T-cell (primary cell): Measurements from ENCODE around the gene PRDM1. TPM values are rescaled to one million over a fixed set of nuclear protein-coding genes. Genes with fewer than 3 reads are reported as not detected.

Experiments
- ATAC-seq, 4 experiments: fragments of 200-7000 bp in 3 of 4; fragments of 150-1000 bp in 1 of 4; cut with Tn5 transposase; replicated peaks in 1 of 4; 1 replicate in 3 of 4; 2 replicates in 1 of 4; pipeline ENCODE4 v1.10.0; 2021; ENCODE audit warnings: moderate library complexity in 3 of 4, mild to moderate bottlenecking in 2 of 4, moderate number of reproducible peaks in 1 of 4
- CTCF ChIA-PET, 2 donors: fragments of 300-600 bp; sonication (Branson Sonifier 250); formaldehyde crosslinking; loops; one replicate each; lab custom pipeline; 2022; ENCODE audit warnings: antibody characterized with exemption in 2 of 2; lab: Charles Lee
- POLR2A ChIA-PET, 2 donors: fragments of 300-600 bp; sonication (Branson Sonifier 250); formaldehyde crosslinking; loops; one replicate each; lab custom pipeline; 2022; ENCODE audit warnings: antibody characterized with exemption in 2 of 2; lab: Charles Lee
- DNase-seq, 35 experiments: peaks; one replicate each; pipeline versions ENCODE4 v3.0.0 to v3.0.0-alpha.2; 2013 to 2023
- H3K27ac ChIP-seq: one replicate; pipeline ENCODE4 v1.5.1; 2013; ENCODE audit warnings: low read length
- H3K27me3 ChIP-seq, 2 experiments: replicated peaks in 1 of 2; 1 replicate in 1 of 2; 2 replicates in 1 of 2; pipeline versions ENCODE4 v1.6.1 to v1.7.0; 2013; ENCODE audit warnings: low read length in 1 of 2, mixed read lengths in 1 of 2; ENCODE audit not compliant: control insufficient read depth in 2 of 2, insufficient read depth in 2 of 2; ENCODE audit errors: extremely low read depth in 1 of 2
- H3K36me3 ChIP-seq, 2 donors: 1 replicate in 1 of 2; 2 replicates in 1 of 2; pipeline versions ENCODE4 v1.6.1 to v1.7.0; 2013; ENCODE audit warnings: low read length in 1 of 2; ENCODE audit not compliant: control insufficient read depth in 2 of 2, insufficient read depth in 1 of 2; ENCODE audit errors: extremely low read depth in 1 of 2
- H3K4me1 ChIP-seq, 2 experiments: 1 replicate in 1 of 2; 2 replicates in 1 of 2; pipeline versions ENCODE4 v1.6.1 to v1.7.0; 2013; ENCODE audit warnings: low read length in 2 of 2, mixed read lengths in 1 of 2; ENCODE audit not compliant: insufficient read depth in 2 of 2, control insufficient read depth in 1 of 2; ENCODE audit errors: extremely low read depth in 1 of 2
- H3K4me3 ChIP-seq, 2 donors: 1 replicate in 1 of 2; 2 replicates in 1 of 2; pipeline versions ENCODE4 v1.5.1 to v1.7.0; 2013; ENCODE audit warnings: mild to moderate bottlenecking in 2 of 2, low read length in 1 of 2, moderate library complexity in 1 of 2; ENCODE audit not compliant: control insufficient read depth in 1 of 2; ENCODE audit errors: extremely low read depth in 1 of 2
- H3K9me3 ChIP-seq: 2 replicates; pipeline ENCODE4 v1.7.0; 2013
- H3K27ac Mint-ChIP-seq, 2 donors: one replicate each; pipeline ENCODE4 v1.8.0; 2020 to 2021; ENCODE audit warnings: mild to moderate bottlenecking in 2 of 2, mixed read lengths in 2 of 2
- H3K27me3 Mint-ChIP-seq, 2 donors: one replicate each; pipeline ENCODE4 v1.8.0; 2021 to 2022; ENCODE audit warnings: mixed read lengths in 2 of 2
- H3K36me3 Mint-ChIP-seq: one replicate; pipeline ENCODE4 v1.8.0; 2021; ENCODE audit warnings: mixed read lengths
- H3K4me1 Mint-ChIP-seq, 3 donors: one replicate each; pipeline ENCODE4 v1.8.0; 2020 to 2022; ENCODE audit warnings: mixed read lengths in 3 of 3, mild to moderate bottlenecking in 1 of 3
- H3K4me3 Mint-ChIP-seq, 3 donors: one replicate each; pipeline ENCODE4 v1.8.0; 2020 to 2022; ENCODE audit warnings: mild to moderate bottlenecking in 3 of 3, mixed read lengths in 3 of 3, moderate library complexity in 3 of 3
- H3K9me3 Mint-ChIP-seq, 3 donors: one replicate each; pipeline ENCODE4 v1.8.0; 2020 to 2022; ENCODE audit warnings: mixed read lengths in 3 of 3
- WGBS: methylation state at CpG from one replicate; pipeline ENCODE4 v1.1.5; 2013; ENCODE audit warnings: missing lambda C conversion rate; ENCODE audit not compliant: insufficient coverage; 5-methylcytosine and 5-hydroxymethylcytosine counted together
- total RNA-seq, 35 experiments: library from RNA in 6 of 35; stranded (reverse) in 6 of 35; fragments of 120-200 nt in 1 of 35; gene quantifications; one replicate each; pipeline versions ENCODE4 v1.2.1 to v1.2.4 and lab custom pipeline; 2013 to 2026

Gene PRDM1
- total RNA-seq, 5 donors from 2014 or later (not counting 1 experiment from before 2014, with no cell fraction given), result 21.9 to 108 (median 30.6) TPM

DNA sequence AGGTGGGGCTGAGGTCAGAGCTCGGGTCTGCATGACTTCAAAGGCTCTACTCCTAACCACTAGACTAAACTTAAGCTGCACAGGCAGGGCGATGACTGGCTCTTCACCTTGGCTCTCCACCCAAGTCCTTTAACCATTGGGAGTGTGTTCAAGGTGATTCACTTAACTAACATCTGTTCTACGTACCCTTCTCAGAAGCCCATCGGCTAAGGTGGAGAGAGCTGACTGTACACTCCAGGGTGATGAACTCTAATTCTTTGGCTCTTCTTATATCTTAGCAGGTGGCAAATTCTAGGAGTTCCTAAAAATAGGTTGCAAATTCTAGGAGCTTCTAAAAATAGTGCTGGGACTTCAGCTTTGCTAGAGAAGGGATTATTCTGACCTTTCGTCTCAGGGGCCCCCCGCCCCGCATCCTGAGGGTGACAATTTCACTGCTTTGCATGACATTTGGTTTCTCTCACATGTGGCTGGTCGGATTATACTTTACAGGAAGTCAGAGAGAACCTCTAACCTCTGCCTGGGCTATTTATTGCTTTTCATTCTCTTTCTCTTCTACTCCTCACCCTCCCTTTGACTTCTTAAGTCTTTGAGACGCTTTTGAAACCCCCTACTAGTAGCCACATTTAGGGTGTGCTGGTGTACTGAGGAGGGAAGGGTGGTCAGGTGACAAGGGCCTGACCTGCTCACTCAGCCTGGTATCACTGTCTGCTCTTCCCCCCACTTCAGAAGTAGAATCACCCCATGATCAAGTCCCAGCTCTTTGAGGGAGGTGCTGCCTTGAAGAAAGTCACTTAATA, 55.5 kb downstream of the PRDM1 start:
- CTCF ChIA-PET, result interaction anchor here (0.7 to 2.7 kb wide), 6 partner anchors 9 to 454 kb away, joined by 3 to 9 read pairs (median 5); no protein-coding TSS in a partner anchor
- Mint-ChIP-seq H3K4me1 (peaks cover 39 to 48% (median 40%) of the 10 kb centered on the region in 3 donors), H3K27ac (peak overlapping the region; percentile 90 to 93), H3K36me3 (no peaks in the 10 kb centered on the region), H3K9me3 (no peaks in the 10 kb centered on the region), H3K4me3 (peak overlapping the region; percentile 26 to 69 (median 44)), H3K27me3 (peaks cover 0 to 4% of the 10 kb centered on the region in 2 donors)
- Histone ChIP-seq H3K27me3 (no peaks in the 10 kb centered on the region), H3K36me3 (no peaks in the 10 kb centered on the region), H3K4me1 (peaks cover 26 to 52% of the 10 kb centered on the region in 2 experiments), H3K9me3 (no peaks in the 10 kb centered on the region), H3K4me3 (no peak overlapping the region), H3K27ac (peak overlapping the region; percentile 72)
- ATAC-seq (peak; percentile 74 to 87 (median 83)), DNase-seq (peak in 10 of 35 experiments; percentile 7 to 48 (median 20))
- 10% methylated on average over 5 of the region's 9 CpGs for WGBS
- POLR2A ChIA-PET, result no interaction called here

DNA sequence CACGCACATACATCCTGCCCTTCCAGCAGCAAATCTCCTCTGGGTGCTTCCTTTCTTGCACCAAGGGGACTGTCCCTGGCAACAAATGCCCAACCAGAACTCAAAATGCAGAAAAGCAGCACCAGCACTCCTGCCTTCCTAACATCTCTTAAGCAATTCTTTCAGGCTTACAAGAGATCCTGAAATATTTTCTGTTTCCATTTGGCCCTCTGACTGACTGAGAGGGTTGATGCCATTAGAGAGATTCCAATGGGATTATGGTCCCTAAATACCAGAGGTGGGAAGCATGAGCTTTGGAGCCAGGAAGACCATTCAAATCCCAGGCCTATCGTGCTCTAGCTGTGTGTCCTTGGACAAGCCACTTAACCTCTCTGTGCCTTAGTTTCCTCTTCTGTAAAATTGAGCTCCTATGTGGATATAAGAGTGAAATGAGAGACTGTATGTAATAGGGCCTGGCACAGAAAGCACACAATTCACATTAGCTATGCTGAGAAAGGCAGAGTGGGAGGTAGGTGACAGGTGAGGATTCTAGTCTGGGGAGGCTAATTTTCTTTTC, 56.8 kb downstream of the PRDM1 start:
- POLR2A ChIA-PET, result interaction anchor here in 1 of 2 donors (0.5 kb wide), 1 partner anchor 47 kb away, joined by 7 read pairs; no protein-coding TSS in a partner anchor
- Mint-ChIP-seq H3K27ac (no peak overlapping the region), H3K27me3 (peaks cover 0 to 4% of the 10 kb centered on the region in 2 donors), H3K4me3 (peak overlapping the region in 1 of 3 donors; percentile 68), H3K4me1 (peaks cover 39 to 49% (median 40%) of the 10 kb centered on the region in 3 donors), H3K36me3 (no peaks in the 10 kb centered on the region), H3K9me3 (no peaks in the 10 kb centered on the region)
- peaks cover 26 to 52% of the 10 kb centered on the region in 2 experiments for H3K4me1 ChIP-seq
- peak overlapping the region; percentile 72 for H3K27ac ChIP-seq
- no peaks in the 10 kb centered on the region for H3K27me3 ChIP-seq
- DNase-seq (no peak), ATAC-seq (no peak)
- H3K4me3 ChIP-seq, result no peak overlapping the region
- H3K9me3 ChIP-seq, result no peaks in the 10 kb centered on the region
- H3K36me3 ChIP-seq, result no peaks in the 10 kb centered on the region
- WGBS, result 67% methylated on average over 1 of the region's 2 CpGs
- CTCF ChIA-PET, result interaction anchor here (0.6 to 2.7 kb wide), 3 partner anchors 80 to 475 kb away, joined by 3 to 9 read pairs (median 3); no protein-coding TSS in a partner anchor

DNA sequence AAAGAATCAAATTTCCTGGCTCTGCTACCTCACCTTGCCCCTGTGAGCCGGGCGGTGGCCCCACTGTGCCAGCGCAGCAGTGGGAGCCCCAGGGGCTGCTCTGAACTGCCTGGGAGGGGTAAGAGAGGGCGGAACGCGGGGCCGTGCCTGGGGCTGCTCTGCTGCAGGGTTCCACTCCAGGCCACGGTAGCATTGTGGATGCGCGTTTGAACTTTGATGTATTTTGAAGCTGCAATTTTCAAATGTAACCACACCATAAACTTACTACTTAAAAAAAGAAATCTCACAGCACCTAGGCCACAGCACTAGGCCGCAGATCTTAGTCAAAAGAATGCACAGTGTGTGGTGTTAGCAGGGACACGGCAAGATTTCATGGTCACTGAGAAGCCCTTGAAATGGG, 57.5 kb downstream of the PRDM1 start:
- H3K27ac ChIP-seq, result no peak overlapping the region
- ATAC-seq, result peak in 1 of 4 experiments; percentile 58
- H3K27me3 ChIP-seq, result no peaks in the 10 kb centered on the region
- Mint-ChIP-seq H3K4me1 (peaks cover 43 to 51% (median 43%) of the 10 kb centered on the region in 3 donors), H3K36me3 (no peaks in the 10 kb centered on the region), H3K27ac (peak overlapping the region in 1 of 2 donors; percentile 22), H3K9me3 (no peaks in the 10 kb centered on the region), H3K4me3 (peak overlapping the region in 1 of 3 donors; percentile 68), H3K27me3 (peaks cover 0 to 4% of the 10 kb centered on the region in 2 donors)
- peaks cover 26 to 52% of the 10 kb centered on the region in 2 experiments for H3K4me1 ChIP-seq
- peak in 6 of 35 experiments; percentile 14 to 31 (median 26) for DNase-seq
- 69% methylated on average over 2 of the region's 12 CpGs for whole genome bisulfite sequencing
- H3K9me3 ChIP-seq, result no peaks in the 10 kb centered on the region
- ChIA-PET CTCF (interaction anchor here in 1 of 2 donors (2.7 kb wide), 1 partner anchor 80 kb away, joined by 9 read pairs; no protein-coding TSS in a partner anchor), POLR2A (no interaction called here)
- no peaks in the 10 kb centered on the region for H3K36me3 ChIP-seq
- peak overlapping the region in 1 of 2 donors; percentile 32 for H3K4me3 ChIP-seq

DNA sequence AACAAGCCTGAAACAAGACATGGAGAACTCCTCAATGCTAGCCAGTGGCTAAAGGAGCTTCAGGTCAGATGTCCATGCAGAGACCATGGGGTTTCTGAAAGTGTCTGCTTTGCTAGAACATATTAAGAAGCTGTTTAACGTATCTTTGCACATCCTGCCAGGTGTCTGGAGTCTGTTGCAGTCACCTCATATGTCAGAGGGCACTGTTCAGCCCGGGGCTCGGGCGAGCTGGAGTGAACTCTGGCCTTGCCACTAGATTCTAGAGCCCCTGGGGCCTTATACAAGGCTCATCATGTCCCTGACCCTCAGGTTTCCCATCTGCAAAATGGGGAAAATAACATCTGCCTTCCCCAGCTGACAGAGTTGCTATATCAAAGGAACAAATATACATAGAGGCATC, 59.0 kb downstream of the PRDM1 start:
- Mint-ChIP-seq H3K4me1 (peaks cover 54 to 64% (median 56%) of the 10 kb centered on the region in 3 donors), H3K36me3 (no peaks in the 10 kb centered on the region), H3K9me3 (no peaks in the 10 kb centered on the region), H3K4me3 (no peak overlapping the region), H3K27ac (no peak overlapping the region), H3K27me3 (peaks cover 0 to 4% of the 10 kb centered on the region in 2 donors)
- Histone ChIP-seq H3K4me3 (no peak overlapping the region), H3K4me1 (peaks cover 26 to 58% of the 10 kb centered on the region in 2 experiments), H3K27ac (no peak overlapping the region), H3K9me3 (no peaks in the 10 kb centered on the region), H3K27me3 (no peaks in the 10 kb centered on the region), H3K36me3 (no peaks in the 10 kb centered on the region)
- DNase-seq (no peak), ATAC-seq (no peak)
- ChIA-PET CTCF (interaction anchor here in 1 of 2 donors (1.0 kb wide), 1 partner anchor 12 kb away, joined by 3 read pairs; no protein-coding TSS in a partner anchor), POLR2A (no interaction called here)
- 39% methylated on average over 3 of the region's 4 CpGs for WGBS

DNA sequence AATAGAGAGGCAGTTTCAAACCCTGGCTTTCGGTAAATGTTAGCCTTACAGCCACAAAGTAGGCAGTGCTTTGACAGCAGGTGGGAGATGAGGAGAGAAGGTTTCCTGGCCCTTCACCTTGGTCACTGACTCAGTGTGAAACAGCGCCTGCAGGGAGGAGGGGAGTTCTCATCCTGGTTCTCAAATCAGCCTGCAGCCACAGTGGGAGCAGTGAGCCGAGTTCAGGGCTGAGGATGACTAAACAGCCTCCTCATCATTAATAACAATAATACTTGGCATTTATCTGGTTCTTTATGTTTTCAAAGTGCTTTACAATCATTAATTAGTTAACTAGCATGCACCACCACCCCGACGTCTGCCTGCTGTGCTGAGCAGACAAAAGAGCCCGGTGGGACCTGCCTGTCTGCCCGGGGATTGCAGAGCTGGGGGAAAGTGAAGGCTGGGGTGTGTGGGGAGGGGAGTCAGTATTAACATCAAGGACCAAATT, 59.6 kb downstream of the PRDM1 start:
- Histone ChIP-seq H3K4me1 (peaks cover 26 to 55% of the 10 kb centered on the region in 2 experiments), H3K27ac (no peak overlapping the region), H3K9me3 (no peaks in the 10 kb centered on the region), H3K4me3 (no peak overlapping the region), H3K36me3 (no peaks in the 10 kb centered on the region), H3K27me3 (no peaks in the 10 kb centered on the region)
- Mint-ChIP-seq H3K36me3 (no peaks in the 10 kb centered on the region), H3K4me3 (no peak overlapping the region), H3K9me3 (no peaks in the 10 kb centered on the region), H3K27ac (peak overlapping the region in 1 of 2 donors; percentile 19), H3K27me3 (peaks cover 0 to 4% of the 10 kb centered on the region in 2 donors), H3K4me1 (peaks cover 50 to 58% (median 51%) of the 10 kb centered on the region in 3 donors)
- CTCF ChIA-PET, result interaction anchor here (0.8 to 1.3 kb wide), 2 partner anchors 11 to 78 kb away, joined by 3 to 4 read pairs; no protein-coding TSS in a partner anchor
- DNase-seq (no peak), ATAC-seq (no peak)
- POLR2A ChIA-PET, result no interaction called here
- 60% methylated on average over 3 of the region's 7 CpGs for WGBS
